Nephron progenitor cell (in vitro differentiated cells): Measurements from ENCODE around the gene EXT2.

Experiments
- DNase-seq: peaks from one replicate; pipeline ENCODE4 v3.0.0; 2021
- H3K27ac Mint-ChIP-seq: 2 replicates; pipeline ENCODE4 v1.8.0; 2021; ENCODE audit warnings: mild to moderate bottlenecking, moderate library complexity, mixed read lengths
- H3K27me3 Mint-ChIP-seq: 2 replicates; pipeline ENCODE4 v1.8.0; 2021; ENCODE audit warnings: mild to moderate bottlenecking, low read depth, mixed read lengths; ENCODE audit not compliant: poor library complexity
- H3K36me3 Mint-ChIP-seq: 2 replicates; pipeline ENCODE4 v1.8.0; 2021; ENCODE audit warnings: low read depth, mixed read lengths
- H3K4me1 Mint-ChIP-seq: 2 replicates; pipeline ENCODE4 v1.8.0; 2021; ENCODE audit warnings: mixed read lengths
- H3K4me3 Mint-ChIP-seq: 2 replicates; pipeline ENCODE4 v1.8.0; 2021; ENCODE audit warnings: mild to moderate bottlenecking, moderate library complexity, mixed read lengths
- H3K9me3 Mint-ChIP-seq: 2 replicates; pipeline ENCODE4 v1.8.0; 2021; ENCODE audit warnings: mild to moderate bottlenecking, moderate library complexity, mixed read lengths
- TF ChIP-seq, protein P1 (sequence below): fragments of 200-600 bp; sonication (generic); IDR thresholded peaks from 2 replicates; pipeline ENCODE4 v1.5.0; 2021; ENCODE audit warnings: antibody characterized with exemption

Gene EXT2

DNA sequence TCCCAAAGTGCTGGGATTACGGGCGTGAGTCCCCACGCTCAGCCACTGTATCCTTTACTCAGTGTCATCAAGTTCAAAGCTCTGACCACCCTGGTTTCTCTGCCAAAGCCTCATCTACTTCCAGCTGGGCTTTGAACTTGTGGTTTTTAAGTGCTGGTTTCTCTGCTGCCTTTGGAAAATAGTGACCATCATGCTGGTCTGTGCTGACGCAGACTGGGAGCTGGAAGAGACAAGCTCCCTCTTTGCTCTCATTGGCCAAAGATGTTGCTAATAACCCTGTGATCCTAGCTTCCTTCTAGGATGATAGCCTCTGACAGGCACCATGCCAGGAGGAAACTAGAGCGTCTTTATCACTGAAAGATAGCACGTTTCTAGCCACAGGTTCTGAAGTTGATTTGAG is 152.0 kb downstream of the EXT2 start:
- Mint-ChIP-seq H3K9me3 (peaks cover 17% of the 10 kb centered on the region), H3K4me1 (peaks cover 24% of the 10 kb centered on the region), H3K27me3 (peaks cover 11% of the 10 kb centered on the region), H3K27ac (no peak overlapping the region), H3K36me3 (peaks cover 62% of the 10 kb centered on the region), H3K4me3 (no peak overlapping the region)
- TF ChIP-seq, protein P1, sequence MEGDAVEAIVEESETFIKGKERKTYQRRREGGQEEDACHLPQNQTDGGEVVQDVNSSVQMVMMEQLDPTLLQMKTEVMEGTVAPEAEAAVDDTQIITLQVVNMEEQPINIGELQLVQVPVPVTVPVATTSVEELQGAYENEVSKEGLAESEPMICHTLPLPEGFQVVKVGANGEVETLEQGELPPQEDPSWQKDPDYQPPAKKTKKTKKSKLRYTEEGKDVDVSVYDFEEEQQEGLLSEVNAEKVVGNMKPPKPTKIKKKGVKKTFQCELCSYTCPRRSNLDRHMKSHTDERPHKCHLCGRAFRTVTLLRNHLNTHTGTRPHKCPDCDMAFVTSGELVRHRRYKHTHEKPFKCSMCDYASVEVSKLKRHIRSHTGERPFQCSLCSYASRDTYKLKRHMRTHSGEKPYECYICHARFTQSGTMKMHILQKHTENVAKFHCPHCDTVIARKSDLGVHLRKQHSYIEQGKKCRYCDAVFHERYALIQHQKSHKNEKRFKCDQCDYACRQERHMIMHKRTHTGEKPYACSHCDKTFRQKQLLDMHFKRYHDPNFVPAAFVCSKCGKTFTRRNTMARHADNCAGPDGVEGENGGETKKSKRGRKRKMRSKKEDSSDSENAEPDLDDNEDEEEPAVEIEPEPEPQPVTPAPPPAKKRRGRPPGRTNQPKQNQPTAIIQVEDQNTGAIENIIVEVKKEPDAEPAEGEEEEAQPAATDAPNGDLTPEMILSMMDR, result no peak
- no peak for DNase-seq

DNA sequence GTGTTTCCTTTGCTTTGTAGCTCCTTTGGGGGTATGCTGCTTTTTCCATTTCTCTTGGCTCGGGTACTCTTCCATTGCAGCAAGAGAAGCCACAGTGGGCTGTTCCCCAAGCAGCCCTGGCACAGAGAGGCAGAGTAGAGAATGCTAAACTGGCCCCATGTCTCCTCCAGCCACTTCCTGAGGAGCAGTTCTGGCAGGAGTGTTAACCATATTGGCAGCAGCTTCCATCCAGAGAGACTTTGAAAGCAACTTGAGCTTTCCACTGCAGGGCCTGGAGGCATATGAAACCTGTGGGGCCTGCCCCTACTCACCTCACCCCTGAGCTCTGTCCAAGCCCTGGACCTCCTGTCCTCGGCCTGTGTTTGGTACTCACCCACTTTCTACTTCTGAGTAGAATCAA is 152.6 kb downstream of the EXT2 start:
- TF ChIP-seq, protein P1, result no peak
- H3K36me3 Mint-ChIP-seq, result peaks cover 68% of the 10 kb centered on the region
- no peak for DNase-seq
- H3K27ac Mint-ChIP-seq, result no peak overlapping the region
- peaks cover 18% of the 10 kb centered on the region for H3K4me1 Mint-ChIP-seq
- peaks cover 23% of the 10 kb centered on the region for H3K9me3 Mint-ChIP-seq
- no peak overlapping the region for H3K4me3 Mint-ChIP-seq
- peaks cover 11% of the 10 kb centered on the region for H3K27me3 Mint-ChIP-seq

DNA sequence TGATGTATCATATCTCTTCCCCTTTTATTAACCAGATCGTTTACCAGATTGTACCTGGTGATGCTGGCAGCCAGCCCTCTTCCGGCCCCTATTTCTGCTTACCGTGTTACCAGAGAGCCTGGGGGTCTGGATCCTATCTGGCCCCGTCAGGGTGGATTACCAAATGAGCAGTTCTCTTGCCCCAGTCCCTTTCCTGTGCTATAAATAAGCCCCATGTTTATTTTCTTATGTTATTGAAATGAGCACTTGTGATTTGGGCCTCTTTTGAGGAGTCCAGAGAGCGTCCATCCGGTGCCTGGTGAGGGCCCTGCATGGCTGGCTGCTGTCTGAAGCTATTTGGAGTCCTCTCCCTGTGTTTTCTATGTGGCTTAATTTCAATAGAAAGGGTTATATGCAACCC is 154.9 kb downstream of the EXT2 start:
- peaks cover 71% of the 10 kb centered on the region for H3K36me3 Mint-ChIP-seq

DNA sequence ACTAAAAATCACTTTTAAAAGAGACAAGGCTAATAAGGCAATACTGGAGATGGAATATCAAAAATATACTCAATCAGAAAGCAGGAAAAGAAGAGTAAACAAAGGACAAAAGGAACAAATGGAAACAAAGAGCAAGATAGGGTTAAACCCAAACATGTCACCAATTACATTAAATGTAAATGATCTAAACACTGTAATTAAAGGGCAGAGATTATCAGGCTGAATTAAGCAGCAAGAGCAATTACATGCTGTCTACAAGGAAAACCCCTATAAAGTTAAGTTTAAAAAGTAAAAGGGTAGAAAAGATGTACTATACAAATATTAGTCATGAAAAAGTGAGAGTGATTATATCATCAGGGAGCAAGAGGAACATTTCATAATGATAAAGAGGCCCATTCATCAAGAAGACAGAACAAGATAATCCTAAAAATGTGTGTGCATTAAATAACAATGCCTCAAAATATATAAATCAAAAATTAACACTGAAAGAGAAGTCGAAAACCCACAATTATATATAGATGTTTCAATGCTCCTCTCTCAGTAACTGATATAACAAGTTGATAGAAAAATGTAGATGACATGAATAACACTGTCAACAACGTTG is 157.6 kb downstream of the EXT2 start:
- H3K36me3 Mint-ChIP-seq, result peaks cover 67% of the 10 kb centered on the region

More for the DNA sequence above, 154.9 kb downstream of the EXT2 start:
- peaks cover 34% of the 10 kb centered on the region for H3K9me3 Mint-ChIP-seq
- H3K27ac Mint-ChIP-seq, result no peak overlapping the region
- H3K27me3 Mint-ChIP-seq, result peaks cover 11% of the 10 kb centered on the region
- no peaks in the 10 kb centered on the region for H3K4me1 Mint-ChIP-seq
- no peak overlapping the region for H3K4me3 Mint-ChIP-seq
- TF ChIP-seq, protein P1, result no peak
- DNase-seq, result no peak

DNA sequence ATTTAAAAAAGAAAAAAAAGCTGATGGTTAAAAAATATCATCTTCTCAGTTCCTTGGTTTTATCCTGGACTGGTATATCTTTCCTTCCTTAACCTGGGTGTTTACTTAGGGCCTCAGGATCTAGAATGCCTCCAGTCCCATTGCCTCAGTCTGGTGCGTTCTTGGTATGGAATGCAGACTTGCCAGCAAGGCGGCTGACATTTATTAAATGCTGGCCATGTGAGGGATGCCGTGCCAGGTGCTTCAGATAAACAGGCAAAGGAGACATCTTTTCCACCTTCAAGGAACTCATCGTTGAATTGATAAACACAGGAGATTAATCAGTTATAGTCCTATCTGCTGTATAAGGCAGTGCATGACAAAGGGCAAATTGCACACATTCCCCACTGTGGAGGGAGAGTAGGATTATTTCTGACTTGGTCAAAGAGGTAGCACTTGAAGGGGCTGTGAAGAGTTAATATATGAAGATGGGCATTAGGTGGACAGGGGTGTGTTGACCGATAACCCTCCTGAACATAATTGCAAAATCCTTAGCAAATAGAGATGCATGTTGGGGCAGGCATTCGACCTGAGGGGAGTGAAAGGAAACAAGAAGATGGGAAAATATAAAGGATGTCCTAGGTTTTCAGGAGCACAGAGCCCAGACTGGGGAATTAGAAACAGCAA is 160.1 kb downstream of the EXT2 start:
- Mint-ChIP-seq H3K27ac (peak overlapping the region; percentile 52), H3K4me1 (no peaks in the 10 kb centered on the region), H3K9me3 (peaks cover 34% of the 10 kb centered on the region), H3K27me3 (peaks cover 23% of the 10 kb centered on the region), H3K4me3 (no peak overlapping the region), H3K36me3 (peaks cover 49% of the 10 kb centered on the region)
- TF ChIP-seq, protein P1, result no peak
- DNase-seq, result no peak

More for the DNA sequence above, 157.6 kb downstream of the EXT2 start:
- no peak for DNase-seq
- TF ChIP-seq, protein P1, result no peak
- peaks cover 34% of the 10 kb centered on the region for H3K9me3 Mint-ChIP-seq
- H3K4me1 Mint-ChIP-seq, result no peaks in the 10 kb centered on the region
- H3K27ac Mint-ChIP-seq, result no peak overlapping the region
- no peak overlapping the region for H3K4me3 Mint-ChIP-seq
- peaks cover 13% of the 10 kb centered on the region for H3K27me3 Mint-ChIP-seq
